ENCODE results near the gene LPCAT4.
"Not testable (repeated sequence)": the region's sequence is repeated elsewhere in the genome, so short reads cannot be mapped to it uniquely, and the experiment has no call there.

GRCh38 chr15:34389594-34390086 lies 22.6 kb upstream of the LPCAT4 start:
- TF ChIP-seq, protein P1, sequence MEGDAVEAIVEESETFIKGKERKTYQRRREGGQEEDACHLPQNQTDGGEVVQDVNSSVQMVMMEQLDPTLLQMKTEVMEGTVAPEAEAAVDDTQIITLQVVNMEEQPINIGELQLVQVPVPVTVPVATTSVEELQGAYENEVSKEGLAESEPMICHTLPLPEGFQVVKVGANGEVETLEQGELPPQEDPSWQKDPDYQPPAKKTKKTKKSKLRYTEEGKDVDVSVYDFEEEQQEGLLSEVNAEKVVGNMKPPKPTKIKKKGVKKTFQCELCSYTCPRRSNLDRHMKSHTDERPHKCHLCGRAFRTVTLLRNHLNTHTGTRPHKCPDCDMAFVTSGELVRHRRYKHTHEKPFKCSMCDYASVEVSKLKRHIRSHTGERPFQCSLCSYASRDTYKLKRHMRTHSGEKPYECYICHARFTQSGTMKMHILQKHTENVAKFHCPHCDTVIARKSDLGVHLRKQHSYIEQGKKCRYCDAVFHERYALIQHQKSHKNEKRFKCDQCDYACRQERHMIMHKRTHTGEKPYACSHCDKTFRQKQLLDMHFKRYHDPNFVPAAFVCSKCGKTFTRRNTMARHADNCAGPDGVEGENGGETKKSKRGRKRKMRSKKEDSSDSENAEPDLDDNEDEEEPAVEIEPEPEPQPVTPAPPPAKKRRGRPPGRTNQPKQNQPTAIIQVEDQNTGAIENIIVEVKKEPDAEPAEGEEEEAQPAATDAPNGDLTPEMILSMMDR (IDR thresholded peaks at IDR 0.05; ENCODE audit: low read depth, low read length, poor library complexity, severe bottlenecking) = not testable (repeated sequence)
- TF ChIP-seq EZH2phosphoT487 (IDR thresholded peaks at IDR 0.05; ENCODE audit: borderline replicate concordance, low read length) = not testable (repeated sequence)

All from DOHH2 (cell line).